Endothelial cell of umbilical vein (primary cell): ENCODE results near the gene P3H1. TPM values are rescaled to one million over a fixed set of nuclear protein-coding genes. Genes with fewer than 3 reads are reported as not detected.
A peak's percentile ranks its signal among the peaks of the same experiment; 100 is the strongest.

Source experiments
- BruUV-seq: library from RNA; stranded (reverse); fragments of 400-500 nt; replicated peaks from 2 replicates; lab custom pipeline; 2021; lab: Mats Ljungman, UMichigan
- CTCF ChIA-PET: fragments of 300-600, 350-600 bp; sonication (Branson Sonifier 250); formaldehyde crosslinking; loops from one replicate; lab custom pipeline; 2021; ENCODE audit warnings: antibody characterized with exemption, inconsistent platforms; lab: Charles Lee
- POLR2A ChIA-PET: fragments of 300-600, 350-600 bp; sonication (Branson Sonifier 250); formaldehyde crosslinking; loops from one replicate; lab custom pipeline; 2021; ENCODE audit warnings: antibody characterized with exemption, inconsistent platforms; lab: Charles Lee
- DNase-seq: peaks from one replicate; pipeline ENCODE4 v3.0.0-alpha.2; 2011; ENCODE audit warnings: low read depth, low spot score
- FAIRE-seq: peaks from 2 replicates; lab custom pipeline; 2011; peaks lifted over from hg19 to GRCh38; lab: Jason Lieb, UNC
- H2AFZ ChIP-seq: 2 replicates; pipeline ENCODE4 v1.6.0; 2012; ENCODE audit warnings: low read depth, low read length, control low read depth, inconsistent platforms
- H3K27ac ChIP-seq: 2 replicates; pipeline ENCODE4 v1.5.1; 2011; ENCODE audit warnings: low read depth, mild to moderate bottlenecking, control low read depth, low read length, moderate library complexity; ENCODE audit not compliant: insufficient read depth
- H3K27me3 ChIP-seq, 2 experiments: 2 replicates each; pipeline versions ENCODE4 v1.6.0 to v1.6.1; 2011; ENCODE audit warnings: low read length in 2 of 2, mixed read lengths in 1 of 2; ENCODE audit not compliant: control insufficient read depth in 2 of 2, insufficient read depth in 2 of 2
- H3K36me3 ChIP-seq, 2 experiments: 2 replicates in 1 of 2; 3 replicates in 1 of 2; pipeline ENCODE4 v1.5.1; 2011; ENCODE audit warnings: low read length in 2 of 2, mild to moderate bottlenecking in 1 of 2, moderate library complexity in 1 of 2; ENCODE audit not compliant: control insufficient read depth in 2 of 2, insufficient read depth in 2 of 2; ENCODE audit errors: extremely low read depth in 1 of 2
- H3K4me1 ChIP-seq: 3 replicates; pipeline ENCODE4 v1.5.1; 2011; ENCODE audit warnings: mild to moderate bottlenecking, low read length; ENCODE audit not compliant: control insufficient read depth, insufficient read depth; ENCODE audit errors: extremely low read depth
- H3K4me2 ChIP-seq: 2 replicates; pipeline ENCODE4 v1.6.1; 2011; ENCODE audit warnings: low read length, control low read depth, mixed read lengths; ENCODE audit not compliant: insufficient read depth
- H3K4me3 ChIP-seq, 3 experiments: fragments of 200-600 bp in 1 of 3; sonication (generic), shearing (Covaris generic) in 1 of 3; replicated peaks in 1 of 3; 2 replicates each; pipeline ENCODE4 v1.5.1; 2011 to 2016; ENCODE audit warnings: control low read depth in 3 of 3, low read length in 3 of 3, mild to moderate bottlenecking in 2 of 3, inconsistent platforms in 1 of 3, low read depth in 1 of 3, moderate library complexity in 1 of 3; ENCODE audit not compliant: insufficient read depth in 1 of 3
- H3K79me2 ChIP-seq: 2 replicates; pipeline ENCODE4 v1.6.0; 2012; ENCODE audit warnings: low read length, inconsistent platforms; ENCODE audit not compliant: control insufficient read depth, insufficient read depth
- H3K9ac ChIP-seq: replicated peaks from 2 replicates; pipeline ENCODE3; 2011; ENCODE audit warnings: low read length, control low read depth; ENCODE audit not compliant: insufficient read depth; ENCODE audit errors: extremely low read depth
- H3K9me1 ChIP-seq: replicated peaks from 3 replicates; pipeline ENCODE4 v1.6.0; 2011; ENCODE audit warnings: mild to moderate bottlenecking, low read length; ENCODE audit not compliant: control insufficient read depth, insufficient read depth; ENCODE audit errors: extremely low read depth
- H3K9me3 ChIP-seq: replicated peaks from 2 replicates; pipeline ENCODE4 v1.5.1; 2012; ENCODE audit warnings: low read length, inconsistent platforms; ENCODE audit not compliant: control insufficient read depth, insufficient read depth
- H4K20me1 ChIP-seq: replicated peaks from 2 replicates; pipeline ENCODE3; 2011; ENCODE audit warnings: mild to moderate bottlenecking, low read length; ENCODE audit not compliant: control insufficient read depth, insufficient read depth; ENCODE audit errors: extremely low read depth
- CTCF ChIP-seq, 2 donors: IDR thresholded peaks; 1 replicate in 1 of 2; 2 replicates in 1 of 2; pipeline ENCODE4 v1.5.1; 2011; ENCODE audit warnings: low read length in 2 of 2, mild to moderate bottlenecking in 2 of 2, moderate library complexity in 2 of 2, control low read depth in 1 of 2, inconsistent platforms in 1 of 2, low read depth in 1 of 2; ENCODE audit not compliant: insufficient read depth in 1 of 2; ENCODE audit errors: extremely low read depth in 1 of 2
- POLR2A ChIP-seq: IDR thresholded peaks from 2 replicates; pipeline ENCODE4 v1.6.1; 2012; ENCODE audit warnings: low read depth, mild to moderate bottlenecking, control low read depth, low read length
- POLR2AphosphoS5 ChIP-seq: IDR thresholded peaks from 2 replicates; pipeline ENCODE4 v1.6.1; 2012; ENCODE audit warnings: low read depth, mild to moderate bottlenecking, control low read depth, low read length, moderate library complexity; ENCODE audit not compliant: insufficient read depth
- dilution Hi-C: fragments of 300-500 bp; cut with MboI; formaldehyde crosslinking; loops from one replicate; pipeline ENCODE4 v1.15.0; 2019; ENCODE audit warnings: low sequenced_read_pairs; ENCODE audit not compliant: extremely low pct_ligation_motif_present
- intact Hi-C: fragments of 100-400 bp; cut with micrococcal nuclease; formaldehyde crosslinking; loops from one replicate; pipeline ENCODE4 v1.10.0; 2022
- polyA plus RNA-seq, 4 experiments: library from polyadenylated mRNA; depleted of rRNA in 3 of 4; stranded (reverse) in 3 of 4; unstranded in 1 of 4; fragments of >200 nt; gene quantifications; 2 replicates each; pipeline versions ENCODE4 v1.2.1 to v1.2.3, GENCODE V29; 2011 to 2012; ENCODE audit warnings: missing spikeins in 1 of 4
- total RNA-seq: library from RNA; stranded (reverse); gene quantifications from 2 replicates; pipeline ENCODE4 v1.2.3, GENCODE V29; 2021

Gene P3H1
- total and polyA plus RNA-seq, 2 donors (not counting 3 experiments of a cell fraction or from before 2014, with no cell fraction given), result 136 to 194 TPM

GRCh38 chr1:42703888-42704464 is 62.9 kb downstream of the P3H1 start:
- Histone ChIP-seq H3K27ac (no peak overlapping the region), H3K4me3 (no peak overlapping the region), H3K4me1 (no peaks in the 10 kb centered on the region), H3K4me2 (no peak overlapping the region), H3K9me1 (no peaks in the 10 kb centered on the region), H3K9me3 (no peaks in the 10 kb centered on the region), H3K79me2 (peaks cover 45% of the 10 kb centered on the region), H4K20me1 (peaks cover 3% of the 10 kb centered on the region), H2AFZ (no peak overlapping the region), H3K27me3 (no peaks in the 10 kb centered on the region), H3K36me3 (peaks cover 29% of the 10 kb centered on the region in 2 experiments), H3K9ac (no peak overlapping the region)
- CTCF ChIA-PET, result no interaction called here
- BruUV-seq, result no TSS peak
- dilution Hi-C loops (no loop called here), intact Hi-C loops (no loop called here)
- no peak for DNase-seq
- TF ChIP-seq POLR2A (no peak), POLR2AphosphoS5 (peak; percentile 12)
- POLR2A ChIA-PET, result no interaction called here
- FAIRE-seq, result no peak

GRCh38 chr1:42700006-42700405 is 66.8 kb downstream of the P3H1 start:
- no peak for TF ChIP-seq CTCF (IDR thresholded peaks at IDR 0.05; ENCODE audit: extremely low read depth in 1 of 2, insufficient read depth in 1 of 2, low read depth in 1 of 2, low read length in 2 of 2)
- FAIRE-seq (no peak), DNase-seq (no peak)
- Histone ChIP-seq H3K79me2 (peaks cover 70% of the 10 kb centered on the region), H2AFZ (no peak overlapping the region), H3K9ac (no peak overlapping the region), H3K4me3 (no peak overlapping the region), H3K9me1 (no peaks in the 10 kb centered on the region), H3K4me1 (no peaks in the 10 kb centered on the region), H4K20me1 (peaks cover 6% of the 10 kb centered on the region), H3K4me2 (no peak overlapping the region), H3K36me3 (peaks cover 40 to 60% of the 10 kb centered on the region in 2 experiments), H3K9me3 (no peaks in the 10 kb centered on the region), H3K27ac (no peak overlapping the region), H3K27me3 (no peaks in the 10 kb centered on the region)
- POLR2A ChIA-PET, result no interaction called here
- dilution Hi-C loops (no loop called here), intact Hi-C loops (no loop called here)
- no TSS peak for BruUV-seq
- CTCF ChIA-PET, result no interaction called here
